ENCODE measurements around the gene MALAT1.
"Not testable (repeated sequence)": the region's sequence is repeated elsewhere in the genome, so short reads cannot be mapped to it uniquely, and the experiment has no call there.

The MALAT1 gene

DNA sequence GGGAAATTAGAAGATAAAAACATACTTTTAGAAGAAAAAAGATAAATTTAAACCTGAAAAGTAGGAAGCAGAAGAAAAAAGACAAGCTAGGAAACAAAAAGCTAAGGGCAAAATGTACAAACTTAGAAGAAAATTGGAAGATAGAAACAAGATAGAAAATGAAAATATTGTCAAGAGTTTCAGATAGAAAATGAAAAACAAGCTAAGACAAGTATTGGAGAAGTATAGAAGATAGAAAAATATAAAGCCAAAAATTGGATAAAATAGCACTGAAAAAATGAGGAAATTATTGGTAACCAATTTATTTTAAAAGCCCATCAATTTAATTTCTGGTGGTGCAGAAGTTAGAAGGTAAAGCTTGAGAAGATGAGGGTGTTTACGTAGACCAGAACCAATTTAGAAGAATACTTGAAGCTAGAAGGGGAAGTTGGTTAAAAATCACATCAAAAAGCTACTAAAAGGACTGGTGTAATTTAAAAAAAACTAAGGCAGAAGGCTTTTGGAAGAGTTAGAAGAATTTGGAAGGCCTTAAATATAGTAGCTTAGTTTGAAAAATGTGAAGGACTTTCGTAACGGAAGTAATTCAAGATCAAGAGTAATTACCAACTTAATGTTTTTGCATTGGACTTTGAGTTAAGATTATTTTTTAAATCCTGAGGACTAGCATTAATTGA is 1.0 kb downstream of the MALAT1 start:
- DNase-seq: no peak

DNA sequence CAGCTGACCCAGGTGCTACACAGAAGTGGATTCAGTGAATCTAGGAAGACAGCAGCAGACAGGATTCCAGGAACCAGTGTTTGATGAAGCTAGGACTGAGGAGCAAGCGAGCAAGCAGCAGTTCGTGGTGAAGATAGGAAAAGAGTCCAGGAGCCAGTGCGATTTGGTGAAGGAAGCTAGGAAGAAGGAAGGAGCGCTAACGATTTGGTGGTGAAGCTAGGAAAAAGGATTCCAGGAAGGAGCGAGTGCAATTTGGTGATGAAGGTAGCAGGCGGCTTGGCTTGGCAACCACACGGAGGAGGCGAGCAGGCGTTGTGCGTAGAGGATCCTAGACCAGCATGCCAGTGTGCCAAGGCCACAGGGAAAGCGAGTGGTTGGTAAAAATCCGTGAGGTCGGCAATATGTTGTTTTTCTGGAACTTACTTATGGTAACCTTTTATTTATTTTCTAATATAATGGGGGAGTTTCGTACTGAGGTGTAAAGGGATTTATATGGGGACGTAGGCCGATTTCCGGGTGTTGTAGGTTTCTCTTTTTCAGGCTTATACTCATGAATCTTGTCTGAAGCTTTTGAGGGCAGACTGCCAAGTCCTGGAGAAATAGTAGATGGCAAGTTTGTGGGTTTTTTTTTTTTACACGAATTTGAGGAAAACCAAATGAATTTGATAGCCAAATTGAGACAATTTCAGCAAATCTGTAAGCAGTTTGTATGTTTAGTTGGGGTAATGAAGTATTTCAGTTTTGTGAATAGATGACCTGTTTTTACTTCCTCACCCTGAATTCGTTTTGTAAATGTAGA is 1.7 kb downstream of the MALAT1 start:
- no peak for DNase-seq

- DNase-seq: no peak
Observed at GRCh38 chr11:65501186-65501471, 2.3 kb downstream of the MALAT1 start.

DNA sequence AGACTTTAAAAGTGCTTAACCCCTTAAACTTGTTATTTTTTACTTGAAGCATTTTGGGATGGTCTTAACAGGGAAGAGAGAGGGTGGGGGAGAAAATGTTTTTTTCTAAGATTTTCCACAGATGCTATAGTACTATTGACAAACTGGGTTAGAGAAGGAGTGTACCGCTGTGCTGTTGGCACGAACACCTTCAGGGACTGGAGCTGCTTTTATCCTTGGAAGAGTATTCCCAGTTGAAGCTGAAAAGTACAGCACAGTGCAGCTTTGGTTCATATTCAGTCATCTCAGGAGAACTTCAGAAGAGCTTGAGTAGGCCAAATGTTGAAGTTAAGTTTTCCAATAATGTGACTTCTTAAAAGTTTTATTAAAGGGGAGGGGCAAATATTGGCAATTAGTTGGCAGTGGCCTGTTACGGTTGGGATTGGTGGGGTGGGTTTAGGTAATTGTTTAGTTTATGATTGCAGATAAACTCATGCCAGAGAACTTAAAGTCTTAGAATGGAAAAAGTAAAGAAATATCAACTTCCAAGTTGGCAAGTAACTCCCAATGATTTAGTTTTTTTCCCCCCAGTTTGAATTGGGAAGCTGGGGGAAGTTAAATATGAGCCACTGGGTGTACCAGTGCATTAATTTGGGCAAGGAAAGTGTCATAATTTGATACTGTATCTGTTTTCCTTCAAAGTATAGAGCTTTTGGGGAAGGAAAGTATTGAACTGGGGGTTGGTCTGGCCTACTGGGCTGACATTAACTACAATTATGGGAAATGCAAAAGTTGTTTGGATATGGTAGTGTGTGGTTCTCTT is 2.8 kb downstream of the MALAT1 start:
- no peak for DNase-seq

DNA sequence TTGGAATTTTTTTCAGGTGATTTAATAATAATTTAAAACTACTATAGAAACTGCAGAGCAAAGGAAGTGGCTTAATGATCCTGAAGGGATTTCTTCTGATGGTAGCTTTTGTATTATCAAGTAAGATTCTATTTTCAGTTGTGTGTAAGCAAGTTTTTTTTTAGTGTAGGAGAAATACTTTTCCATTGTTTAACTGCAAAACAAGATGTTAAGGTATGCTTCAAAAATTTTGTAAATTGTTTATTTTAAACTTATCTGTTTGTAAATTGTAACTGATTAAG is 3.4 kb downstream of the MALAT1 start:
- no peak for DNase-seq

DNA sequence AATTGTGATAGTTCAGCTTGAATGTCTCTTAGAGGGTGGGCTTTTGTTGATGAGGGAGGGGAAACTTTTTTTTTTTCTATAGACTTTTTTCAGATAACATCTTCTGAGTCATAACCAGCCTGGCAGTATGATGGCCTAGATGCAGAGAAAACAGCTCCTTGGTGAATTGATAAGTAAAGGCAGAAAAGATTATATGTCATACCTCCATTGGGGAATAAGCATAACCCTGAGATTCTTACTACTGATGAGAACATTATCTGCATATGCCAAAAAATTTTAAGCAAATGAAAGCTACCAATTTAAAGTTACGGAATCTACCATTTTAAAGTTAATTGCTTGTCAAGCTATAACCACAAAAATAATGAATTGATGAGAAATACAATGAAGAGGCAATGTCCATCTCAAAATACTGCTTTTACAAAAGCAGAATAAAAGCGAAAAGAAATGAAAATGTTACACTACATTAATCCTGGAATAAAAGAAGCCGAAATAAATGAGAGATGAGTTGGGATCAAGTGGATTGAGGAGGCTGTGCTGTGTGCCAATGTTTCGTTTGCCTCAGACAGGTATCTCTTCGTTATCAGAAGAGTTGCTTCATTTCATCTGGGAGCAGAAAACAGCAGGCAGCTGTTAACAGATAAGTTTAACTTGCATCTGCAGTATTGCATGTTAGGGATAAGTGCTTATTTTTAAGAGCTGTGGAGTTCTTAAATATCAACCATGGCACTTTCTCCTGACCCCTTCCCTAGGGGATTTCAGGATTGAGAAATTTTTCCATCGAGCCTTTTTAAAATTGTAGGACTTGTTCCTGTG is 3.9 kb downstream of the MALAT1 start:
- DNase-seq: no peak

- DNase-seq: no peak
Observed at GRCh38 chr11:65503368-65503948, 4.6 kb downstream of the MALAT1 start.

DNA sequence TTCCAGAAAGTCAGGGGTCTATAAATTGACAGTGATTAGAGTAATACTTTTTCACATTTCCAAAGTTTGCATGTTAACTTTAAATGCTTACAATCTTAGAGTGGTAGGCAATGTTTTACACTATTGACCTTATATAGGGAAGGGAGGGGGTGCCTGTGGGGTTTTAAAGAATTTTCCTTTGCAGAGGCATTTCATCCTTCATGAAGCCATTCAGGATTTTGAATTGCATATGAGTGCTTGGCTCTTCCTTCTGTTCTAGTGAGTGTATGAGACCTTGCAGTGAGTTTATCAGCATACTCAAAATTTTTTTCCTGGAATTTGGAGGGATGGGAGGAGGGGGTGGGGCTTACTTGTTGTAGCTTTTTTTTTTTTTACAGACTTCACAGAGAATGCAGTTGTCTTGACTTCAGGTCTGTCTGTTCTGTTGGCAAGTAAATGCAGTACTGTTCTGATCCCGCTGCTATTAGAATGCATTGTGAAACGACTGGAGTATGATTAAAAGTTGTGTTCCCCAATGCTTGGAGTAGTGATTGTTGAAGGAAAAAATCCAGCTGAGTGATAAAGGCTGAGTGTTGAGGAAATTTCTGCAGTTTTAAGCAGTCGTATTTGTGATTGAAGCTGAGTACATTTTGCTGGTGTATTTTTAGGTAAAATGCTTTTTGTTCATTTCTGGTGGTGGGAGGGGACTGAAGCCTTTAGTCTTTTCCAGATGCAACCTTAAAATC is 5.3 kb downstream of the MALAT1 start:
- no peak for DNase-seq

DNA sequence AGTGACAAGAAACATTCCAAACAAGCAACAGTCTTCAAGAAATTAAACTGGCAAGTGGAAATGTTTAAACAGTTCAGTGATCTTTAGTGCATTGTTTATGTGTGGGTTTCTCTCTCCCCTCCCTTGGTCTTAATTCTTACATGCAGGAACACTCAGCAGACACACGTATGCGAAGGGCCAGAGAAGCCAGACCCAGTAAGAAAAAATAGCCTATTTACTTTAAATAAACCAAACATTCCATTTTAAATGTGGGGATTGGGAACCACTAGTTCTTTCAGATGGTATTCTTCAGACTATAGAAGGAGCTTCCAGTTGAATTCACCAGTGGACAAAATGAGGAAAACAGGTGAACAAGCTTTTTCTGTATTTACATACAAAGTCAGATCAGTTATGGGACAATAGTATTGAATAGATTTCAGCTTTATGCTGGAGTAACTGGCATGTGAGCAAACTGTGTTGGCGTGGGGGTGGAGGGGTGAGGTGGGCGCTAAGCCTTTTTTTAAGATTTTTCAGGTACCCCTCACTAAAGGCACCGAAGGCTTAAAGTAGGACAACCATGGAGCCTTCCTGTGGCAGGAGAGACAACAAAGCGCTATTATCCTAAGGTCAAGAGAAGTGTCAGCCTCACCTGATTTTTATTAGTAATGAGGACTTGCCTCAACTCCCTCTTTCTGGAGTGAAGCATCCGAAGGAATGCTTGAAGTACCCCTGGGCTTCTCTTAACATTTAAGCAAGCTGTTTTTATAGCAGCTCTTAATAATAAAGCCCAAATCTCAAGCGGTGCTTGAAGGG is 6.0 kb downstream of the MALAT1 start:
- no peak for DNase-seq

- no peak for DNase-seq
Observed at GRCh38 chr11:65505466-65506289, 6.8 kb downstream of the MALAT1 start.

GRCh38 chr11:65506290-65506771 is 7.5 kb downstream of the MALAT1 start:
- DNase-seq: no peak

GRCh38 chr11:65506772-65507505 is 8.1 kb downstream of the MALAT1 start:
- no peak for DNase-seq

DNA sequence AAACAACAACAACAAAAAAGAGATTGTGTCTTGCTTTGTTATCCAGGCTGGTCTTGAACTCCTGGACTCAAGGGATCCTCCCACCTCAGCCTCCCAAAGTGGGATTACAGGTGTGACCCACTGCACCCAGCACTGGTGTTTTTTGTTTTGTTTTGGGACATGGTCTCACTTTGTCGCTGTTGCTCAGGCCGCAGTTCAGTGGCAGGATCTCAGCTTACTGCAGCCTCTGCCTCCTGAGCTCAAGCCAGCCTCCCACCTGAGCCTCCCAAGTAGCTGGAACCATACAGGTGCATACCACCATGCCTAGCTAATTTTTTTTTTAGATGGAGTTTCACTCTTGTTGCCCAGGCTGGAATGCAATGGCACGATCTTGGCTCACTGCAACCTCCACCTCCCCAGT is 13.5 kb downstream of the MALAT1 start:
- not testable (repeated sequence) for DNase-seq

- no peak for DNase-seq
Observed at GRCh38 chr11:65516135-65516968, 17.5 kb downstream of the MALAT1 start.

GRCh38 chr11:65518941-65519549 is 20.2 kb downstream of the MALAT1 start:
- DNase-seq: not testable (repeated sequence)

- not testable (repeated sequence) for DNase-seq
Observed at GRCh38 chr11:65521777-65522521, 23.1 kb downstream of the MALAT1 start.

Measured in GOT3 (cell line).